Stimulated activated CD8-positive, alpha-beta memory T cell treated with anti-CD3 and anti-CD28 coated beads, Interleukin-15, amount 100 ng/mL, for 4 hours (primary cell): ENCODE measurements around the gene SLMAP.

ENCODE experiments used
- DNase-seq, 2 donors: peaks; one replicate each; pipeline ENCODE4 v3.0.0-alpha.2; 2020; ENCODE audit warnings: low read depth in 2 of 2

The SLMAP gene

GRCh38 chr3:57963811-57964346, 207.8 kb downstream of the SLMAP start:
- no peak for DNase-seq

GRCh38 chr3:57966829-57967228, 210.7 kb downstream of the SLMAP start:
- DNase-seq: no peak

- no peak for DNase-seq
Measured at GRCh38 chr3:57967590-57967989, 211.5 kb downstream of the SLMAP start.

- no peak for DNase-seq
Measured at GRCh38 chr3:57968501-57968900, 212.4 kb downstream of the SLMAP start.

- DNase-seq: no peak
Measured at GRCh38 chr3:57971975-57972374, 215.9 kb downstream of the SLMAP start.

- no peak for DNase-seq
Measured at GRCh38 chr3:57972531-57973111, 216.5 kb downstream of the SLMAP start.

GRCh38 chr3:57973715-57974477, 217.8 kb downstream of the SLMAP start:
- DNase-seq: no peak

- no peak for DNase-seq
Measured at GRCh38 chr3:57974796-57975388, 218.8 kb downstream of the SLMAP start.

- no peak for DNase-seq
Measured at GRCh38 chr3:57977818-57978235, 221.7 kb downstream of the SLMAP start.

GRCh38 chr3:57978316-57978715, 222.2 kb downstream of the SLMAP start:
- DNase-seq: no peak
